ENCODE data around the gene MYO1F. TPM values are rescaled to one million over a fixed set of nuclear protein-coding genes. Genes with fewer than 3 reads are reported as not detected.
"Not testable (repeated sequence)": the region's sequence is repeated elsewhere in the genome, so short reads cannot be mapped to it uniquely, and the experiment has no call there.

Gene MYO1F
- total RNA-seq = 35.8 TPM
- 1.7 TPM for polyA plus RNA-seq (ENCODE audit: insufficient read depth, low read depth, low replicate concordance)
- long read RNA-seq, donor 1 = 0 reads
- long read RNA-seq, donor 2 = 0 reads
- long read RNA-seq, donor 3 = 0 reads
- long read RNA-seq, donor 4 = 0 reads
- long read RNA-seq, donor 5 = 0 reads
- long read RNA-seq, donor 6 = 0 reads
- long read RNA-seq, donor 7, full-length matches to known transcripts = 5 of 17 reads
- long read RNA-seq, donor 7, partial matches to known transcripts = 4 of 17 reads
- long read RNA-seq, donor 7, other reads (novel, unspliced or antisense) = 8 of 17 reads
- long read RNA-seq, donor 8 = 0 reads
- long read RNA-seq, donor 9 = 0 reads
- long read RNA-seq, donor 10 = 0 reads

- H3K36me3 ChIP-seq (ENCODE audit: control insufficient read depth in 2 of 3, insufficient read depth in 3 of 3, low read length in 3 of 3) = no peaks in the 10 kb centered on the region
- DNase-seq (peak in 1 of 5 donors; percentile 82), FAIRE-seq (no peak)
- no peaks in the 10 kb centered on the region for H3K4me1 ChIP-seq (ENCODE audit: control insufficient read depth in 2 of 3, insufficient read depth in 2 of 3, low read depth in 1 of 3, low read length in 3 of 3)
- no peak within 1 kb of the TSS for H3K9ac ChIP-seq (ENCODE audit: low read length in 3 of 3)
- H3K27me3 ChIP-seq (ENCODE audit: control insufficient read depth, insufficient read depth, low read length) = no peaks in the 10 kb centered on the region
- H3K4me3 ChIP-seq (ENCODE audit: low read length in 3 of 3) = peak within 1 kb of the TSS in 1 of 3 donors; percentile 50
- peak within 1 kb of the TSS in 1 of 2 donors; percentile 42 for H3K27ac ChIP-seq (ENCODE audit: low read depth in 2 of 2, low read length in 2 of 2)
- intact Hi-C loops (cut with DNase I) = no loop called here
- no peaks in the 10 kb centered on the region for H3K9me3 ChIP-seq (ENCODE audit: control insufficient read depth in 2 of 3, insufficient read depth in 1 of 3, low read length in 3 of 3)
- TF ChIP-seq CTCF (IDR thresholded peaks at IDR 0.05; ENCODE audit: borderline replicate concordance, extremely low read depth, insufficient read depth) = no peak
Observed at GRCh38 chr19:8577247-8577646, at the start of gene MYO1F. MYO1F (minus strand) TSS chr19:8577442; CDS start chr19:8577309, 133 bp downstream.

- TF ChIP-seq CTCF (IDR thresholded peaks at IDR 0.05; ENCODE audit: borderline replicate concordance, extremely low read depth, insufficient read depth) = no peak
- H3K4me1 ChIP-seq (ENCODE audit: control insufficient read depth in 2 of 3, insufficient read depth in 2 of 3, low read depth in 1 of 3, low read length in 3 of 3) = no peaks in the 10 kb centered on the region
- peaks cover 0 to 4% (median 0%) of the 10 kb centered on the region in 3 donors for H3K9me3 ChIP-seq (ENCODE audit: control insufficient read depth in 2 of 3, insufficient read depth in 1 of 3, low read length in 3 of 3)
- H3K27ac ChIP-seq (ENCODE audit: low read depth in 2 of 2, low read length in 2 of 2) = no peak overlapping the region
- intact Hi-C loops (cut with DNase I) = no loop called here
- no peak for FAIRE-seq
- no peak for DNase-seq
- H3K4me3 ChIP-seq (ENCODE audit: low read length in 3 of 3) = no peak overlapping the region
- H3K27me3 ChIP-seq (ENCODE audit: control insufficient read depth, insufficient read depth, low read length) = no peaks in the 10 kb centered on the region
- H3K9ac ChIP-seq (ENCODE audit: low read length in 3 of 3) = no peak overlapping the region
- H3K36me3 ChIP-seq (ENCODE audit: control insufficient read depth in 2 of 3, insufficient read depth in 3 of 3, low read length in 3 of 3) = no peaks in the 10 kb centered on the region
Observed at GRCh38 chr19:8626842-8627241, 49.6 kb upstream of the MYO1F start.

GRCh38 chr19:8622886-8623285 lies 45.6 kb upstream of the MYO1F start:
- DNase-seq; H3K9ac ChIP-seq (ENCODE audit: low read length in 3 of 3); H3K36me3 ChIP-seq (ENCODE audit: control insufficient read depth in 2 of 3, insufficient read depth in 3 of 3, low read length in 3 of 3); H3K4me3 ChIP-seq (ENCODE audit: low read length in 3 of 3); H3K4me1 ChIP-seq (ENCODE audit: control insufficient read depth in 2 of 3, insufficient read depth in 2 of 3, low read depth in 1 of 3, low read length in 3 of 3); intact Hi-C loops (cut with DNase I); H3K27me3 ChIP-seq (ENCODE audit: control insufficient read depth, insufficient read depth, low read length); H3K27ac ChIP-seq (ENCODE audit: low read depth in 2 of 2, low read length in 2 of 2); FAIRE-seq; H3K9me3 ChIP-seq (ENCODE audit: control insufficient read depth in 2 of 3, insufficient read depth in 1 of 3, low read length in 3 of 3): not testable (repeated sequence)

GRCh38 chr19:8618751-8619150 lies 41.5 kb upstream of the MYO1F start:
- no peak overlapping the region for H3K9ac ChIP-seq (ENCODE audit: low read length in 3 of 3)
- no peak for TF ChIP-seq CTCF (IDR thresholded peaks at IDR 0.05; ENCODE audit: borderline replicate concordance, extremely low read depth, insufficient read depth)
- FAIRE-seq (no peak), DNase-seq (no peak)
- no peak overlapping the region for H3K4me3 ChIP-seq (ENCODE audit: low read length in 3 of 3)
- no peaks in the 10 kb centered on the region for H3K4me1 ChIP-seq (ENCODE audit: control insufficient read depth in 2 of 3, insufficient read depth in 2 of 3, low read depth in 1 of 3, low read length in 3 of 3)
- no peak overlapping the region for H3K27ac ChIP-seq (ENCODE audit: low read depth in 2 of 2, low read length in 2 of 2)
- intact Hi-C loops (cut with DNase I) = no loop called here
- H3K36me3 ChIP-seq (ENCODE audit: control insufficient read depth in 2 of 3, insufficient read depth in 3 of 3, low read length in 3 of 3) = no peaks in the 10 kb centered on the region
- H3K27me3 ChIP-seq (ENCODE audit: control insufficient read depth, insufficient read depth, low read length) = no peaks in the 10 kb centered on the region
- H3K9me3 ChIP-seq (ENCODE audit: control insufficient read depth in 2 of 3, insufficient read depth in 1 of 3, low read length in 3 of 3) = no peaks in the 10 kb centered on the region
